HG02885 (cell line): ENCODE data around the gene HMG20A.

Experiments used
- ATAC-seq: cut with Tn5 transposase; IDR thresholded peaks from one replicate; pipeline ENCODE4 v1.9.1; 2021; ENCODE audit warnings: mild to moderate bottlenecking; ENCODE audit not compliant: unreplicated experiment, poor library complexity

HMG20A gene

GRCh38 chr15:77425104-77425503 is 4.4 kb downstream of the HMG20A start:
- ATAC-seq: no peak

GRCh38 chr15:77426377-77426776 is 5.7 kb downstream of the HMG20A start:
- ATAC-seq: no peak

GRCh38 chr15:77426871-77427270 is 6.2 kb downstream of the HMG20A start:
- ATAC-seq: no peak

- ATAC-seq: no peak
These were observed 9.5 kb downstream of the HMG20A start for GRCh38 chr15:77430213-77430612.

- ATAC-seq: no peak
These were observed 10.0 kb downstream of the HMG20A start for GRCh38 chr15:77430652-77431051.

- ATAC-seq: no peak
These were observed 16.1 kb downstream of the HMG20A start for GRCh38 chr15:77436822-77437221.

GRCh38 chr15:77437264-77437663 is 16.6 kb downstream of the HMG20A start:
- no peak for ATAC-seq

- no peak for ATAC-seq
These were observed 19.8 kb downstream of the HMG20A start for GRCh38 chr15:77440378-77440999.

GRCh38 chr15:77446840-77447390 is 26.2 kb downstream of the HMG20A start:
- ATAC-seq: no peak

- ATAC-seq: no peak
These were observed 33.6 kb downstream of the HMG20A start for GRCh38 chr15:77454265-77454664.

- no peak for ATAC-seq
These were observed 34.3 kb downstream of the HMG20A start for GRCh38 chr15:77454951-77455350.

- ATAC-seq: no peak
These were observed 35.1 kb downstream of the HMG20A start for GRCh38 chr15:77455696-77456321.

GRCh38 chr15:77456746-77457145 is 36.1 kb downstream of the HMG20A start:
- no peak for ATAC-seq

GRCh38 chr15:77457191-77457904 is 36.7 kb downstream of the HMG20A start:
- ATAC-seq: no peak

- ATAC-seq: no peak
These were observed 37.2 kb downstream of the HMG20A start for GRCh38 chr15:77457905-77458265.

- ATAC-seq: no peak
These were observed 38.3 kb downstream of the HMG20A start for GRCh38 chr15:77459031-77459430.

- no peak for ATAC-seq
These were observed 40.8 kb downstream of the HMG20A start for GRCh38 chr15:77461486-77461885.

GRCh38 chr15:77464129-77464865 is 43.6 kb downstream of the HMG20A start:
- no peak for ATAC-seq

GRCh38 chr15:77466521-77466920 is 45.8 kb downstream of the HMG20A start:
- no peak for ATAC-seq

GRCh38 chr15:77468896-77469295 is 48.2 kb downstream of the HMG20A start:
- no peak for ATAC-seq

- ATAC-seq: no peak
These were observed 49.5 kb downstream of the HMG20A start for GRCh38 chr15:77470235-77470634.
